Measurements from ENCODE around the gene CHMP2A. TPM values are rescaled to one million over a fixed set of nuclear protein-coding genes. Genes with fewer than 3 reads are reported as not detected.
"Not testable (repeated sequence)": the region's sequence is repeated elsewhere in the genome, so short reads cannot be mapped to it uniquely, and the experiment has no call there.

Gene CHMP2A
- total RNA-seq, 2 experiments from 2014 or later = 88.3 to 90.0 TPM

GRCh38 chr19:58513213-58513693 is 41.7 kb downstream of the CHMP2A start:
- Mint-ChIP-seq H3K36me3 (ENCODE audit: low read depth) (peaks cover 20% of the 10 kb centered on the region), H3K27ac (peak overlapping the region; percentile 93), H3K9me3 (no peaks in the 10 kb centered on the region), H3K27me3 (no peaks in the 10 kb centered on the region), H3K4me1 (ENCODE audit: low read depth) (peaks cover 28% of the 10 kb centered on the region), H3K4me3 (peak overlapping the region; percentile 88)
- intact Hi-C loops (cut with micrococcal nuclease) = no loop called here
- DNase-seq (no peak), ATAC-seq (no peak)
- ChIA-PET CTCF (interaction anchor here (1.0 to 1.7 kb wide), 12 partner anchors 9 to 295 kb away, joined by 3 to 24 read pairs (median 3); no protein-coding TSS in a partner anchor), POLR2A (interaction anchor here (1.0 to 10.2 kb wide), 6 partner anchors 13 to 63 kb away, joined by 3 to 164 read pairs (median 4); partner anchors contain the start of genes CHMP2A and TRIM28)
- no peak for TF ChIP-seq CTCF (IDR thresholded peaks at IDR 0.05)

- ChIA-PET POLR2A (interaction anchor here (1.5 to 10.2 kb wide), 2 partner anchors 8 to 38 kb away, joined by 4 to 164 read pairs; partner anchors contain the start of genes CHMP2A, TRIM28 and ZBTB45), CTCF (interaction anchor here (0.9 to 1.7 kb wide), 2 partner anchors 9 to 69 kb away, joined by 3 to 4 read pairs; partner anchors contain the start of gene ZBTB45)
- peaks cover 9% of the 10 kb centered on the region for H3K9me3 Mint-ChIP-seq
- peaks cover 27% of the 10 kb centered on the region for H3K36me3 Mint-ChIP-seq (ENCODE audit: low read depth)
- H3K4me3 Mint-ChIP-seq = no peak within 1 kb of the TSS
- no peak for TF ChIP-seq CTCF (IDR thresholded peaks at IDR 0.05)
- H3K27me3 Mint-ChIP-seq = no peaks in the 10 kb centered on the region
- intact Hi-C loops (cut with micrococcal nuclease) = no loop called here
- DNase-seq (no peak), ATAC-seq (no peak)
- H3K4me1 Mint-ChIP-seq (ENCODE audit: low read depth) = peaks cover 18% of the 10 kb centered on the region
- no peak within 1 kb of the TSS for H3K27ac Mint-ChIP-seq
These were observed 43.3 kb downstream of the CHMP2A start, which contains the start of gene SLC27A5 for GRCh38 chr19:58511353-58512208. Gene SLC27A5, minus strand, starts transcription at chr19:58511992. Its CDS starts 37 bp downstream, at chr19:58511955.

- Mint-ChIP-seq H3K9me3 (peaks cover 11% of the 10 kb centered on the region), H3K4me1 (ENCODE audit: low read depth) (peaks cover 8% of the 10 kb centered on the region), H3K4me3 (no peak overlapping the region), H3K27ac (no peak overlapping the region), H3K27me3 (no peaks in the 10 kb centered on the region), H3K36me3 (ENCODE audit: low read depth) (peaks cover 19% of the 10 kb centered on the region)
- intact Hi-C loops (cut with micrococcal nuclease) = no loop called here
- TF ChIP-seq CTCF (IDR thresholded peaks at IDR 0.05) = no peak
- DNase-seq (no peak), ATAC-seq (no peak)
- CTCF ChIA-PET = interaction anchor here (1.7 kb wide), 1 partner anchor 10 kb away, joined by 4 read pairs; the partner anchor contains the start of gene ZBTB45
- POLR2A ChIA-PET = interaction anchor here (1.5 kb wide), 2 partner anchors 9 to 10 kb away, joined by 4 read pairs; partner anchors contain the start of gene ZBTB45
These were observed 44.6 kb downstream of the CHMP2A start for GRCh38 chr19:58510084-58510862.

GRCh38 chr19:58509731-58510083 is 45.2 kb downstream of the CHMP2A start:
- POLR2A ChIA-PET = interaction anchor here (1.5 kb wide), 2 partner anchors 8 to 10 kb away, joined by 4 read pairs; partner anchors contain the start of gene ZBTB45
- Mint-ChIP-seq H3K27ac (no peak overlapping the region), H3K27me3 (no peaks in the 10 kb centered on the region), H3K36me3 (ENCODE audit: low read depth) (peaks cover 16% of the 10 kb centered on the region), H3K4me3 (no peak overlapping the region), H3K9me3 (peaks cover 11% of the 10 kb centered on the region), H3K4me1 (ENCODE audit: low read depth) (peaks cover 4% of the 10 kb centered on the region)
- no peak for DNase-seq
- no peak for TF ChIP-seq CTCF (IDR thresholded peaks at IDR 0.05)
- ATAC-seq = no peak
- CTCF ChIA-PET = no interaction called here
- intact Hi-C loops (cut with micrococcal nuclease) = no loop called here

GRCh38 chr19:58507602-58508223 is 47.2 kb downstream of the CHMP2A start:
- H3K4me1 Mint-ChIP-seq (ENCODE audit: low read depth); POLR2A ChIA-PET; H3K27me3 Mint-ChIP-seq; H3K27ac Mint-ChIP-seq; H3K4me3 Mint-ChIP-seq; ATAC-seq; DNase-seq; intact Hi-C loops (cut with micrococcal nuclease): not testable (repeated sequence)
- Mint-ChIP-seq H3K36me3 (ENCODE audit: low read depth) (peaks cover 11% of the 10 kb centered on the region), H3K9me3 (peaks cover 11% of the 10 kb centered on the region)
- CTCF ChIA-PET = interaction anchor here (1.7 kb wide), 1 partner anchor 11 kb away, joined by 3 read pairs; no protein-coding TSS in a partner anchor

Data from activated CD8-positive, alpha-beta T cell treated with anti-CD3 and anti-CD28 coated beads for 36 hours (primary cell).